WTC11 (cell line): ENCODE results near the gene FOXD4L1.
"Not testable (repeated sequence)": the region's sequence is repeated elsewhere in the genome, so short reads cannot be mapped to it uniquely, and the experiment has no call there.

Experiments used
- ATF2 ChIP-seq: sonication (generic); formaldehyde crosslinking; IDR thresholded peaks from 2 replicates; pipeline ENCODE4 v1.8.1; 2022; ENCODE audit warnings: low read depth, missing genetic modification reagents, borderline replicate concordance
- CTCF ChIP-seq: fragments of 200-600 bp; IDR thresholded peaks from 2 replicates; pipeline ENCODE4 v1.8.0; 2022; ENCODE audit warnings: antibody characterized with exemption
- TP53 ChIP-seq: sonication (generic); formaldehyde crosslinking; IDR thresholded peaks from 2 replicates; pipeline ENCODE4 v1.8.1; 2023; ENCODE audit warnings: mild to moderate bottlenecking, missing genetic modification reagents
- ZNF138 ChIP-seq: sonication (generic); formaldehyde crosslinking; conservative IDR thresholded peaks from 2 replicates; pipeline ENCODE4 v1.8.1; 2022; ENCODE audit warnings: mild to moderate bottlenecking, moderate library complexity, missing genetic modification reagents

- not testable (repeated sequence) for TF ChIP-seq CTCF; ZNF138 (CRISPR knock-in tag); ATF2 (CRISPR knock-in tag); TP53 (CRISPR knock-in tag)
These were observed 17.0 kb downstream of the FOXD4L1 start for GRCh38 chr2:113515457-113515856.
